NCI-H510A treated with DMSO at 0.1 percent for 48 hours (cell line): ENCODE measurements around the gene CEACAM21.
"Not testable (repeated sequence)": the region's sequence is repeated elsewhere in the genome, so short reads cannot be mapped to it uniquely, and the experiment has no call there.

Source experiments
- DNase-seq: peaks from one replicate; lab custom pipeline; 2025; lab: John Stamatoyannopoulos, UW

The CEACAM21 gene

GRCh38 chr19:41549884-41550283, 26.1 kb upstream of the CEACAM21 start:
- DNase-seq: no peak

DNA sequence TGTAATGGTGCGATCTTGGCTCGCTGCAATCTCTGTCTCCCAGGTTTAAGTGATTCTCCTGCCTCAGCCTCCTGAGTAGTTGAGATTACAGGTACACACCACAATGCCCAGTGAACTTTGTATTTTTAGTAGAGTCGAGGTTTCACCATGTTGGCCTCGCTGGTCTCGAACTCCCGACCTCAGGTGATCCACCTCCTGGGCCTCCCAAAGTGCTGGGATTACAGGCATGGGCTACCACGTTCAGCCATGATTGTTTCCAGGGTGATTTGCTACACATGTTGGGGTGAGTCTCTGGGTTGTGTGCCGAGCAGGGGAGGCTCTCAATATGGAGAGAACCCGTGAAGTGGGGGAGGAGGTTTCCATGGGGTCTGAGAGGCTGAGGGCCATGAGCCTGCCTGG, 24.8 kb upstream of the CEACAM21 start:
- no peak for DNase-seq

GRCh38 chr19:41551711-41552110, 24.3 kb upstream of the CEACAM21 start:
- DNase-seq: no peak

- no peak for DNase-seq
Measured at GRCh38 chr19:41552558-41552957, 23.4 kb upstream of the CEACAM21 start.

GRCh38 chr19:41553804-41554203, 22.2 kb upstream of the CEACAM21 start:
- no peak for DNase-seq

DNA sequence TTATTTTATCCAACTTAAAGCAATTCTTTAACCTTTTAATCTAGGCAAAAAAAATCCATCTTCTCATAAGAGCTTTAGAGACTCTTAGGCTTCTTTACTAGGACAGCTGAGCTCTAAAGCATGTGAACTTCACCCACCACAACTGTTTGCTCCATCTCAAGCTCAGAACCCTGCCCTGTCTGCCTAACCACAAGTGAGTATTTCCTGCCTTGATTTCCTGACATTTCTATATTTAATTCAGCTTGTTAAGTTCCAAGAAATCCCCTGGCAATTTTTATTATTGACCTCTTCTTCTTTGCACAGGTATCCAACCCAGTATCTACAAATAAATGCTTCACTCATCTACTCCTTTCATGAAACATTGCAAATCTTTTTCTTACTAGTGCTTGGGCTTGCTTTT, 21.1 kb upstream of the CEACAM21 start:
- no peak for DNase-seq

- no peak for DNase-seq
Measured at GRCh38 chr19:41555748-41556147, 20.2 kb upstream of the CEACAM21 start.

GRCh38 chr19:41563854-41564514, 12.0 kb upstream of the CEACAM21 start:
- no peak for DNase-seq

DNA sequence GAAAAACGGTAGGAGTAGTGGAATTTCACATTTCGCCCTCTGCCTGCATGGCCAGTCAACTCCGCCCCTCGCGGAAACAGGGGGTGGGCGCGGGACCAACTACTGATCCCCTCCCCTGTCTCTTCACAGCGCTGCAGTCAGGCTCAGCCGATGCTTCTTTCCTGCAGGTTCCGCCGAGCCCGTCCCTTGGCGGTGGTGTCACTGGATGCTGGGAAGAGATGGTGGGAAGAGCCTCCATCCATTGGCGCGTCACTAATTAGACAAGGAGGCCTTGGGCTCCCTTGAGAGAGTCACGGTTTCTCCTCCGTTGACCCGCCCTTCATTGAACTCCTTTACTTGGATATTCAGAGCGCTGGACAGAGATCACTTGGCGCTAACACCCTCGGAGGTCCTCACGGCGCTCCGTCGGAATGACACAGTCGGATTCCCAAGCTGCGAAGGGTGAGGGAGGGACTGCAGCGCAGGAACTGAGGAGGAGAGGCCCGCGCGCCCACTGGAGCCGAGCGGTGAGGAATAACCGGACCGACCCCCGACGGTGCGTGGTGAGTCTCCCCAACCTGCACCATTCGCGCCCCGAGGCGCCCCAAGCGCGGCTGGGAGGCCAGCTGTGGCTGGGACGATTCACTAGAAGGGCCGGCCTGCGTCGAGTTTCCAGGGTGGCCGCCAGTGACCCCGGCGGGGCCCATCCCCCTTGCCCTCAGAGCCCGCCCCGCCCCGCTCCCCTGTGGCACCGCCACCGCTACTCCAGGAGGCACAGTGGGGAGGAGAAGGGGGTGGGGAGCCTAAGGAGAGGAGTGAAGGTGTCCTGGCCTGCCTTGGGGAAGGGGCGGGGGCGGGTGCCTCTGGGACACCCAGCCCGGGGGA, 11.2 kb upstream of the CEACAM21 start:
- no peak for DNase-seq

DNA sequence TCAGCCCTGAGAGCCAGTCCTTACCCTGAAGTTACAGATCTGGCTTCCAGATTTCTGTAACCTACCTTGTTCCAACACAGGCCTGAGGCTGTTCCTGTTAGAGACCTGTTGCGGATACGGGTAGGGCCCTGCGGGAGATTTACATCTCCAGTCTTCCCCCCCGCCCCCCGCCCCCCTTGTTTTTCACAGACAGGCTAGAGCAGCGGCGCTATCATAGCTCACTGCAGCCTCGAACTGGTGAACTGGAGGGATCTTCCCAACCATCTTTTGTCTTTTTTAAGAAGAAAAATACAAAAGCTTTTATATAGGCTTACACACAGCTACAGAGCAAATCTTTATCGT, 10.6 kb upstream of the CEACAM21 start:
- DNase-seq: no peak

DNA sequence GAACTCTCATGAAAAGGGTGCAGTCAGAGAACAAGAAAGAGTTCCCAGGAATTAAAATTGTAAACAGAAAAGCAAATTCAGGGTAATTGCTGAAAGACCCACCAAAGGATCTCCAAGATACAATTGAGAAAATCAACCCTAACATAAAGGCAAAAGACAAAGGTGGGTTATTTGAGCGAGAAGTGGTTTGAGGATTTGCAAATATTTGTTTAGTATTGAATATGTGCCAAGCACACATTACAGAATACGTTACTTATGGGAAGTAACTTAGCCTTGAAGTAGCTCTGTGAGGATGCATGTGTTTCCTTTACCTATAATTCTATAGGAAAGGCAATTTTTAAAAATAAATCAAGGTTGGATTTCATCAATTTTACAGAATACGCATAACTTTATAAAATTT, 10.0 kb upstream of the CEACAM21 start:
- DNase-seq: peak; percentile 51

DNA sequence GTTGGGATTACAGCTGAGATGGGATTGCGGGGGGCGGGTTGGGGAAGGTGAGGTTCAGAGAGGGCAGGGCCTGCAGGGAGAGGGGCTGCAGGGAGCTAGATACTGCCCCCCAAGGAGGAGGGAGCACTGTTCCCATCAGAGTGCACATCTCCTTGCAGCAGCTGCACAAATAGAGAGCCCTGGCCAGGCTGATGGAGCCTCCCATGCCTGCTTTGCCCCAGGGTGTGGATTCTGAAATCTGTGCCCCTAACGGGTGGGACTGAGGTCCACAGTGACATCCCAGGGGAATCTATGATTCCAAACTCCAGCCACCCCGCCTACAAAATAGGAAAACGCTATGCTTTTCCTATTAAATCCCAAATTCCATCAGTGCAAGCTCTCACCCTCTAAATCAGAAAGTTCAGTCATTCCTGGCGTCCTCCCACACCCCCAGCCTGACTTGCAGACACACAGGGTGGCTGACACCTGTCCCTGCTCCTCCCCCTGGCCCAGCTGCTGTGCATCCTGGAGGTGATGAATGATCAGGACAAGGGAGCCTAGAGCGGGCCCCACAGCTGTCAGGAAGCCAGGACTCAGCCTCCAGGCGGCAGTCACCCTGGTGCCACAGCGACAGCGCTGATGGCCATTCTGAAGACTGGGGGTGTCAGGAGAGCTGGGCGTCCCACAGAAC, 6.3 kb upstream of the CEACAM21 start:
- DNase-seq: no peak

DNA sequence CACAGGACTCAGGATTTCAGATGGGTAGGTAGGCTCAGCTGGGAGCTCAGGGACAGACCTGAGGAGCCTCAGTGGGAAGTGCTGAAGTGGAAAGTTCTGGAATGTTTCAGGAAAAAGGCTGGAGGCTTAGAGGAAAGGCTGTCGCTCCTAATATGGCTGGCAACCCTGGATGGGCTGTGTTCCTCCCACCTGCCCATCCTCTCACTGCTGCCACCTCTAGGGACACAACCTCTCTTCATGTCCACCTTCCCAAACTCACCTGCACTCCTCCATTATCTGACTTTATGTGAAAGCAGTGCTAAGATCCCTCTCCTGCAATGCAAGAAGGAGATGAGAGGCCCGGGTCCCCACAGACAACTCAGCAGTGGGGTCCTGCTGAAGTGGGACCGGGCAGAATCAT, 5.8 kb upstream of the CEACAM21 start:
- DNase-seq: no peak

DNA sequence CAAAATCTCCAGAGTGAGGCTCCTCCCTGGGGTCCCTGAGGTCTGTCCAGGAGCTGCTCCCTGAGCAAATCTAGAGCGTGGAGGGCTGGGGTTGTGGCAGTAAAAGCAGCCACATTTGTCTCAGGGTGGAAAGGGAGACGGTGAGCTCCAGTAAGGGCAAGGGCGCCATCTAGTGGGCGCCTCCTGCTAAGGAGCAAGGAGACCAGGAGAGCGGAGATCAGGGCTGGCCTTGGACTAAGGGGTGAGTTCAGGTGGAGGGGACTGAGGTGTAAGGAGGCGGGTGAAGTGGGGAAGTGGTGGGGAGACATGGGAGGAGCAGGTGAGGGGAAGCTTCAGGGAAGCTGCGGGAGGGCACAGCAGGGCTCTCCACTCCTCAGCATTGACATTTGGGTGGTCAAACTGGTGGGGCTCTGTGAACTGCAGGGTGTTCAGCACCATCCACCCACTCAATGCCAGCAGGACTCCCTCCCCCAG, 5.3 kb upstream of the CEACAM21 start:
- peak; percentile 52 for DNase-seq

- no peak for DNase-seq
Measured at GRCh38 chr19:41577144-41577830, 1.3 kb downstream of the CEACAM21 start.

DNA sequence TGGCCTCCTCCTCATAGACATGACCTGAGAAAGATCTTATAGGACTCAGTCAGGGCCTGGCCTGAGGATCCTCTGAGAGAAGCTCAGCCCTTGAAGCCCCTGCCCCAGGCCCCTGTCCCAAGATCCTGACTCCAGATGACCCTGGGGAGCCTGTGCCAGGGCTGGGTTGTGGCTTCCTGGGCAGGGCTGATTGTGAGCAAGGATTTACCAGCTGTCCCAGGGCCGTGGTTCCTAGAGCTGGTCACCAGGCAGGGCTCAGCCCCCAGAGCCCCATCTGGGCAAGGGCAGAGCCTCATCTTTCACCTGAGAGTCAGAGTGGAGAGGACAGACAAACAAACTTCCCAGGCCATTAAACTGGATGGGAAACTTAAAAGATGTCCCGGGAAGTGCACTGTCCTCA, 1.9 kb downstream of the CEACAM21 start:
- no peak for DNase-seq

- no peak for DNase-seq
Measured at GRCh38 chr19:41578886-41579285, 2.9 kb downstream of the CEACAM21 start.

DNA sequence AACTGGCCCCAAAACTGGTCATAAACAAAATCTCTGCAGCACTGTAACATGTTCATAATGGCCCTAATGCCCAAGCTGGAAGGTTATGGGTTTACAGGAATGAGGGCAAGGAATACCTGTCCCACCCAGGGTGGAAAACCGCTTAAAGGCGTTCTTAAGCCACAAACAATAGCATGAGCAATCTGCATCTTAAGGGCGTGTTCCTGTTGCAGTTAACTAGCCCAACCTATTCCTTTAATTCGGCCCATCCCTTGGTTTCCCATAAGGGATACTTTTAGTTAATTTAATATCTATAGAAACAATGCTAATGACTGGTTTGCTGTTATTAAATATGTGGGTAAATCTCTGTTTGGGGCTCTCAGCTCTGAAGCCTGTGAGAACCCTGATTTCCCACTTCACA, 5.1 kb downstream of the CEACAM21 start:
- not testable (repeated sequence) for DNase-seq

GRCh38 chr19:41582577-41583182, 6.7 kb downstream of the CEACAM21 start:
- DNase-seq: not testable (repeated sequence)

DNA sequence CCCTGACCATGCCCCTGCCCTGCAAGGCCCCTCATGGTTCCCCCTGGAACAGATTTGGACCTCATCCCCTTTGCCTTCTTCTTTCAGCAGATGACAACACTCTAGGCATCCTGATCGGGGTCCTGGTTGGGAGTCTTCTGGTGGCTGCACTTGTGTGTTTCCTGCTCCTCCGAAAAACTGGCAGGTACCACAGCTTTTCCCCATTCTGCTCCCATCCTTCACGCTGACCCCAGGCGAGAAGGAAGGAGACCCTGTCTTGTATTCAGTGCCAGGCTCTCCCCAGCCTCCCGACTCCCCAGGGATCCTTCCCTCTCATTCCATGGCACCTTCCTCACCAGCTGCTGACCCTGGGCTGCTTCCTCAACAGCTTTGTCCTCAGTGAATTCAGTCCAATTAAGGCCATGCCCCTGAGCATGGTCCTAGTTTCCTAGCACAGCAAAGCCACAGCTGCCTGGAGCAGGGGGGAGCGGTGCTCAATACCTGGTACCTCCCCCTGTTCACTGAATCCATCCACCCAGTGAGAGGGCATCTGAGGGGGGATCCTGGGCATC, 8.4 kb downstream of the CEACAM21 start:
- no peak for DNase-seq

DNA sequence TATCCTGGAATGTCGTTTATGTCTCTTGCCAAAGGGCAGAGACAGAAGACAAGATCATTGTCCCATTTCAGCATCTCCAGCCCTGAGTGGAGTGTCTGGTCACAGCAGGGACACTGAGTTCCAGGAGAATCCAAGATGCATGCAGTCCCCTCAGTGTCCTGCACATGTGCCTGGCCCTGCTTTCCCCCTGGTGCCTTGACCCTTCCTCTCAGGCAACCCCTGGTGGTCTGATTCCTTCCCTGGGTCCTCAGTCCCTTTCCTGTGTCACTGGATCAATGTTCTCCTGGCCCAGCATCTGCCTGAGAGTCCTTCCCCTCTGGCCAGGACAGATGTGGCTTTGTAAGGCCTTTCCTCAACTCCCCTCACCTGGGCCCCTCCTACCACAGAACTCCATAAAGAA, 9.0 kb downstream of the CEACAM21 start:
- no peak for DNase-seq

DNA sequence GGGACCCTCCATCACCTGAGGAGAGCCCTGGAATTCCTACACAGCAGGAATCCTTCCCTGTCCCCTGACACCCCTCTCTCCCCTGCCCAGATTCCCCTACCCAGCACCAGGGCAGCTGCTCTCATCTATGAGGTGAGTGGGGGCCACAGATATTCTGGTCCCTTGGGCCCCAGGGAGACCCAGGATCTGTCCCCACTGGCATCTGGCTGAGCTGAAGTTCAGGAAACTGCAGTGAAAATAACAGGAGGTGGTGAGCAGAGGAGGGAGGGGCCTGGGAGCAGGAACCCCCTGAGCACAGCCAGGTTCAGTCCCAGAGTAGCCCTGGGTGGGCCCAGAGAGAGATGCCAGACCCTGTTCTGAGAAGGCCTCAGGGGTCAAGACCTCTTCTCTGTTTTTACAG, 10.1 kb downstream of the CEACAM21 start:
- DNase-seq: no peak
